HG02798 (cell line): ENCODE results near the gene GPBP1L1.
A peak's percentile ranks its signal among the peaks of the same experiment; 100 is the strongest.
"Not testable (repeated sequence)": the region's sequence is repeated elsewhere in the genome, so short reads cannot be mapped to it uniquely, and the experiment has no call there.

Source experiments
- ATAC-seq: cut with Tn5 transposase; IDR thresholded peaks from one replicate; pipeline ENCODE4 v1.9.1; 2021; ENCODE audit warnings: mild to moderate bottlenecking; ENCODE audit not compliant: unreplicated experiment, poor library complexity

GPBP1L1 gene

DNA sequence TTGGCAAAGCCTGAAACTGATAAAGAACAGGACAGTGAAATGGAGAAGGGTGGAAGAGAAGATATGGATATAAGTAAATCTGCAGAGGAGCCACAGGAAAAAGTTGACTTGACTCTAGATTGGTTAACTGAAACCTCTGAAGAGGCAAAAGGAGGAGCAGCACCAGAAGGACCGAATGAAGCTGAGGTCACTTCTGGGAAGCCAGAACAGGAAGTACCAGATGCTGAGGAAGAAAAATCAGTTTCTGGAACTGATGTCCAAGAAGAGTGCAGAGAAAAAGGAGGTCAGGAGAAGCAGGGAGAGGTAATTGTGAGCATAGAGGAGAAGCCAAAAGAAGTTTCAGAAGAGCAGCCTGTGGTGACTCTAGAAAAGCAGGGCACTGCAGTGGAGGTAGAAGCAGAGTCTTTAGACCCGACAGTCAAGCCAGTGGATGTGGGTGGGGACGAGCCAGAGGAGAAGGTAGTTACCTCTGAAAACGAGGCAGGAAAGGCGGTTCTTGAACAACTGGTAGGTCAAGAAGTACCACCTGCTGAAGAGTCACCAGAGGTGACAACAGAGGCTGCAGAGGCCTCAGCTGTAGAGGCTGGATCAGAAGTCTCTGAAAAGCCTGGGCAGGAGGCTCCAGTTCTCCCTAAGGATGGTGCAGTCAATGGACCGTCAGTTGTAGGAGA lies 78.8 kb downstream of the GPBP1L1 start:
- no peak for ATAC-seq

DNA sequence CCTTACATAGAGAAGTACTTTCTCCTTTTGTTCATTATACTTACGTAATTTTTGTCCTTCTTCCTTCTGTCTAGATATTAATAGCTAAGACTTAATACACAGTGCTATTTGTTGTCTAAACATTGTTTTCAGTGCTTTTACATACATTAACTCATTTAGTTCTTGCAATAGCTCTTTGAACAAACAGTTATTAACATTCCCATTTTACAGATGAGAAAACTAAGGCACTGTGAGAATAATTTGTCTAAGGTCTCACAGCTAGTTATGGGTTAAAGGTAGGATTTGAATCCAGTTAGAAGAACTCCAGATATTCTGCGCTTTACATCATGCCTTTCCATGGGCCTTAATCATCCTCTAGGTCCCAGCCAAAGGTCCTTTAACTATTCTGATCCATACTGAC lies 82.1 kb downstream of the GPBP1L1 start:
- no peak for ATAC-seq

DNA sequence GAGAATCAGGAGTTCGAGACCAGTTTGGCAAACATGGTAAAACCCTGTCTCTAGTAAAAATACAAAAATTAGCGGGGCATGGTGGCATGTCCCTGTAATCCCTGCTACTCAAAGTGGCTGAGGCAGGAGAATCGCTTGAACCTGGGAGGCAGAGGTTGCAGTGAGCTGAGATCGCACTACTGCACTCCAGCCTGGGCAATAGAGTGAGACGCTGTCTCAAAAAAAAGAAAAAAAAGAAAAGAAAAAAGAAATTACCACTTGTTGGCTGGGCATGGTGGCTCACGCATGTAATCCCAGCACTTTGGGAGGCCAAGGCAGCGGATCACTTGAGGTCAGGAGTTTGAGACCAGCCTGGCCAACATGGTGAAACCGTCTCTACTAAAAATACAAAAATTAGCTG lies 89.6 kb downstream of the GPBP1L1 start:
- ATAC-seq: not testable (repeated sequence)

DNA sequence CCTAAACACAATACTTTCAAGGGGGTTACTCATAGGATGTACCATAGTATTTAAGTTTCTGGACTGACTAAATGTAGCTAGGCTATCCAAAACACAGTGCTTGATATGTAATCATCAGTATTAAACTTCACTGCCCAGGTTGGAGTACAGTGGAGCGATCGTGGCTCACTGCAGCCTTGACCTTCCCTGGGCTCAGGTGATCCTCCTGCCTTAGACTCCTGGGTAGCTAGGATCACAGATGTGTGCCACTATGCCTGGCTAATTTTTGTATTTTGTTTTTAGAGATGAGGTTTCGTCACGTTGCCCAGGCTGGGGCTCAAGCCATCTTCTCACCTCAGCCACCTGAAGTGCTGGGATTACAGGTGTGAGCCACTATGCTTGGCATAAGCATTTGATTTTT lies 91.9 kb downstream of the GPBP1L1 start:
- ATAC-seq: no peak

DNA sequence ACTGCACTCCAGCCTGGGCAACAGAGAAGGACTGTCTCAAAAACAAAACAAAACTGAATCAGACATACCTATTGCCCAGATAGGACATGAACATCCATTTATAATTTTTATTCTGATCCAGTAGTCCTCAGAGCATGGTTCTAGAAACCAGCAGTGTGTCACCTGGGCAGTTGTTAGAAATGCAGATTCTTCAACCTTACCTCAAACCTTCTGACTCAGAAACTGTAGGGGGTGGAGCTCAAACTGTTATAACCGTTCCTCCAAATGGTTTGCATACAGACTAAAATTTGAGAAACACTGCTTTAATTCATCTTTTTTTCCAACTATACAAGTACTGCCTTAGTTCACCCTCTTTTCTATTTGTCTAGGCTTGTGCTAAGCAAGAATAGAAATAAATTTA lies 96.5 kb downstream of the GPBP1L1 start:
- no peak for ATAC-seq

DNA sequence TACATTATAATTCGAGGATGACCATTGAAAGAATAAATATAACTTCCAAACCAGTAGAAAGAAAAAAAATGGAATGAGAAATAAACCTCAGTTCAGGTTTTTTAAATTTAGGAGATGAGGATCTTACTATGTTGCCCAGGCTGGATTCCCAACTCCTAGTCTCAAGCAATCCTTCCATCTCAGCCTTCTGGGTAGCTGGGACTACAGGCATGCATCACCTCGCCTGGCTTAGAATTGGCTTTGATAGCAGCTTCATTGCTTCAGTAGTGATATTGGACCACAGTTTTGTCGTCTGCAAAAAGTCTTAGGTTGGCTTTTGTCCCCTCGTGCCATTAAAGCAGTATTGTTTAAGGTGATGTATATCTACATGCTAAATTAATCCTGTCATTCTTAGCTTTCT lies 99.6 kb downstream of the GPBP1L1 start:
- no peak for ATAC-seq

DNA sequence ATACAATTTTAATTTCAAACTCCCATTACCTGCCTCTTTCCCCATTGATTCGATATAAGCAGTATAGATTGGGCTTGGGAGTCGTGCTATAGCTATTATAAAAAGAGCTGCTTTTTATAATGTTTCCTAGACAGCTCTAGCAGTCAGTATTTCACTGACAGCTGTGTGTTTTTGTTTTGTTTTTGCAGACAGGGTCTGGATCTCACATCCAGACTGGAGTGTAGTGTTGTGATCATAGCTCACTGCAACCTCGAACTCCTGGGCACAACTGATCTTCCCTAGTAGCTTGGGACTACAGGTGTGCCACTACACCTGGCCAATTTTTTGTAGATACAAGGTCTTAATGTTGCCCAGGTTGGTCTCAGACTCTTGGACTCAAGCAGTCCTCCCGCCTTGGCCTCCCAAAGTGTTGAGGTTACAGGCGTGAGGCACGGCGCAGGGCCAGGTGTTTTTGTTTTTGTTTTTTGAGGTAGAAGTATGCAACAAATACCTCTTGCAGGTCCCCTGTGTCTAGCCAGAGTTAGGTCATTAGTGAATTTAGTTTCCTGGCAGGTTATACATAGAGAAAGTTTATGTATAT lies 100.7 kb downstream of the GPBP1L1 start:
- no peak for ATAC-seq

DNA sequence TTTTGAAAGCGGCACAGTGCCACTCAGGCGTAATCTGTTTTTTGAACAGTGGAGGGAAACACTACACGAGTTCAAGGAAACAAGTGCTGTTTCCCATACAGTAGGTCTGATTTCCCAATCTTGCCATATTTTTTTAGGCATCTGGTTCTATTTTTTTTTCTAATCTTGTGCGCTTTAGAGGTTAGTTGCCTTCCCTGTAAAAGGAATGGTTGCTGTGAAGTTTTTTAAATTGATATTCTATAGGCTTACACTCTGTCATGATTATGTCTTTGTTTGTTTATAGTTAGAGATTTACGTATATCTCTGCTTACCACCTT lies 101.3 kb downstream of the GPBP1L1 start:
- no peak for ATAC-seq

DNA sequence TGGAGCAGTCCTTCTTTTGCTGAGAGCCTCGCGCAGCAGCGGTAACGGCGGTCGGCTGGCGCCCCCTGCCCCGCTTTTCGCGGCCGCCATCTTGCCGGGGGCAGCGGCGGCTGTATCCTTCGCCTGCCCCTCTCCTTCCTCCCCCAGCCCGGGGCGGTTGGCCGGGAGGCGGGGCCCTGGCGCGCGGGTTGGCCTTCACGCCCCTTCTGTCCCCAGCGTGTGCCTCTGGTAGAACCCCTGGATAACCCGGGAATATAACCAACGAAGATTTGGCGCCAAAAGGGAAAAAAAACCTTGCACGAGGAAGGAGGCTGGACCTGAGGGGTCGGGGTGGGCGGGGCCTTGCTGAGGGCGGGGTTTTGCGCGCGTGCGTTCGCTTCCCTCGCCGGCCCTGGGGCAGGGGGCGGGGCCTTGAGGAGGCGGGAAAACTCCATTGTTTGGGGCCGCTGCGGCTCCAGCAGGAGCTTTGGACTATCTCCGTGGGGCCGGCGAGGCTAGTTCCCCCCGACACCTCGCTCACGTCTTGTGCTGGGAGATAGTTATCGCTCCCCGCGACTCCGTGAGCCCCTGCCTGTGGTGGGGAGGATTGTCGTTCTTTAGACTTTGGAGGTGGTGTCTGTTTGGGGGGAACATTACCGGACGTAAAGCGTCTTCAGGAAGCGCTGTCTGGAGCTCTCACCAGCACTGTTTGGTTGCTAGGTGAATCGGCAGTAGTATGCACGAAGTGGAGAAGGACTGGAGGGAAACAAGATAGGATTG lies 101.8 kb downstream of the GPBP1L1 start:
- ATAC-seq: peak; percentile 34

DNA sequence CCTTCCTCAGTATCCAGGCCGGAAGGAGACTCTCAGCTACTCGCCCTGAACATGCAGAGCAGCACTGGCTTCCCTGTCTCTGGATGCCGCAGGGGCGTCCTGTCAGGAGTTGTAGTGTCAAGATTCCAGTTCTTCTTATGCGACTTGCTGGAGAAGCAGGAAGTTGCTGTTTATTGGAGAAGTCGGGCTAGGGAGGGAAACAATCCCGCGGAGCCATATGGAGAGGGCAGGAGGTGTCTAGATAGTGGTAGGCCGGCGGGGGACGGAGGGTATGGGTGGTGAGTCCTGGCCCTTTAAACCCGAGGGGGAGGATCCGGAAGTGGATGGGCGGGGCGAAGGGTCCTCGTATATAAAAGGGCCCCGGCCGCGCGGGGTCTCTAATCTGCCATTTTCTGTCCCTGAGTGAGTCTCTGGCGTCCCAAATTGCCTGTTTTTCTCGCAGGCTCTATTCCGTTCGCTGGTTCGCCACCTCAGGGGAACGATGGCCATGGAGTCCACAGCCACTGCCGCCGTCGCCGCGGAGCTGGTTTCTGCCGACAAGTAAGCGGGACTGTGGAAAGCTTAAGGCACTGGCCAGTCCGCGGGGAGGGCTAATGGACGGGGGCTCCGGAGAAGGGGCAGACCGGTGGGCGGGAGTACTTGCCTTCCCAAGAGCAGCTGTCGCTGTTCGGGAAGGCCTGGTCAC lies 102.5 kb downstream of the GPBP1L1 start, which contains the start of gene NASP:
Gene NASP (plus strand): TSS at position 376 of the 685 bp plus-strand sequence. CDS start 106 bp downstream, at position 482.
- ATAC-seq: peak; percentile 57

DNA sequence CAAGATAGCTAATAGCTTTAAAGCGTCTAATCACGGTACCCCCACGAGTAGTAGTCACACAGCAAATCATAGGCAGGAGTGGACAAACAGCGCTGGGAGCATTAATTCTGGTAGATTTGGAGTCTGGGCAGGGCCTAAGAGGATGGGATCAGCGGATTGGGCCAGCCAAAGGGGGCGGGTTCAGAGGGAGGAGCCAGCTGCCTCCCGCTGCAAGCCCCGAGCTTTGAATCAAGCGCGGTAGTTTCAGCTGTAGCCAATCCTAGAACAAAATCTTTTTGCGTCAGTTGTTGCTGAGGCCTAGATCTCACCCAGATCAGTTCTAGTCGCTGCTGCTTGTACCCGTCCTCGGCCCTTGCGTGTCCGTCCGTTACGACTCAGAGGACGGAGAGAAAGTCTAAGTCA lies 103.1 kb downstream of the GPBP1L1 start:
- peak; percentile 74 for ATAC-seq
